H1 (cell line): ENCODE data around the gene ARSI. TPM values are rescaled to one million over a fixed set of nuclear protein-coding genes. Genes with fewer than 3 reads are reported as not detected.

Source experiments
- HDAC2 ChIP-seq, 2 experiments: fragments of 300-600 bp in 1 of 2; sonication (generic) in 1 of 2; IDR thresholded peaks; 2 replicates each; pipeline ENCODE4 v1.6.1; 2011 to 2012; ENCODE audit warnings: low read depth in 2 of 2, low read length in 2 of 2, mild to moderate bottlenecking in 2 of 2, moderate library complexity in 2 of 2, borderline replicate concordance in 1 of 2, inconsistent platforms in 1 of 2
- POLR2A ChIP-seq, 2 experiments: IDR thresholded peaks; 1 replicate in 1 of 2; 2 replicates in 1 of 2; pipeline ENCODE4 v1.6.1; 2011; ENCODE audit warnings: low read depth in 2 of 2, low read length in 2 of 2, mild to moderate bottlenecking in 2 of 2; ENCODE audit errors: control extremely low read depth in 1 of 2
- RNF2 ChIP-seq: fragments of 200-900, 300-1000 bp; sonication (generic); IDR thresholded peaks from 2 replicates; pipeline ENCODE4 v1.7.1; 2016; ENCODE audit warnings: borderline replicate concordance, low read depth, mild to moderate bottlenecking, antibody characterized with exemption, low read length; ENCODE audit not compliant: poor library complexity, severe bottlenecking; ENCODE audit errors: missing control alignments
- SP1 ChIP-seq: IDR thresholded peaks from 2 replicates; pipeline ENCODE4 v1.6.1; 2011; ENCODE audit warnings: low read depth, low read length
- polyA plus RNA-seq, 7 experiments: library from polyadenylated mRNA; depleted of rRNA in 3 of 7; stranded (reverse) in 5 of 7; unstranded in 2 of 7; fragments of >200 nt in 5 of 7; fragments of 200-250 nt in 2 of 7; gene quantifications; 1 replicate in 5 of 7; 2 replicates in 1 of 7; 4 replicates in 1 of 7; pipeline versions ENCODE4 v1.2.1 to v1.2.3, GENCODE V29; 2011 to 2013; ENCODE audit warnings: missing spikeins in 2 of 7, mixed read lengths in 2 of 7
- total RNA-seq: library from RNA; stranded (reverse); fragmentation: NEBNext Ultra II Directional; extraction: Animal tissue kit (Norgen Biotek cat#: 25700); gene quantifications from 2 replicates; pipeline ENCODE4 v1.2.1, GENCODE V29; 2021
- TF ChIP-seq, protein P1 (sequence below): IDR thresholded peaks from 2 replicates; pipeline ENCODE4 v1.6.1; 2011; ENCODE audit warnings: low read depth, mild to moderate bottlenecking, low read length; ENCODE audit not compliant: insufficient read depth
- TF ChIP-seq, protein P2 (sequence below): IDR thresholded peaks from 2 replicates; pipeline ENCODE4 v1.6.1; 2012; ENCODE audit warnings: low read length, inconsistent platforms

Gene ARSI
- total and polyA plus RNA-seq, 2 of the 8 experiments (the other 6 are each of a cell fraction or from before 2014, with no cell fraction given), result 4.5 to 6.7 TPM

DNA sequence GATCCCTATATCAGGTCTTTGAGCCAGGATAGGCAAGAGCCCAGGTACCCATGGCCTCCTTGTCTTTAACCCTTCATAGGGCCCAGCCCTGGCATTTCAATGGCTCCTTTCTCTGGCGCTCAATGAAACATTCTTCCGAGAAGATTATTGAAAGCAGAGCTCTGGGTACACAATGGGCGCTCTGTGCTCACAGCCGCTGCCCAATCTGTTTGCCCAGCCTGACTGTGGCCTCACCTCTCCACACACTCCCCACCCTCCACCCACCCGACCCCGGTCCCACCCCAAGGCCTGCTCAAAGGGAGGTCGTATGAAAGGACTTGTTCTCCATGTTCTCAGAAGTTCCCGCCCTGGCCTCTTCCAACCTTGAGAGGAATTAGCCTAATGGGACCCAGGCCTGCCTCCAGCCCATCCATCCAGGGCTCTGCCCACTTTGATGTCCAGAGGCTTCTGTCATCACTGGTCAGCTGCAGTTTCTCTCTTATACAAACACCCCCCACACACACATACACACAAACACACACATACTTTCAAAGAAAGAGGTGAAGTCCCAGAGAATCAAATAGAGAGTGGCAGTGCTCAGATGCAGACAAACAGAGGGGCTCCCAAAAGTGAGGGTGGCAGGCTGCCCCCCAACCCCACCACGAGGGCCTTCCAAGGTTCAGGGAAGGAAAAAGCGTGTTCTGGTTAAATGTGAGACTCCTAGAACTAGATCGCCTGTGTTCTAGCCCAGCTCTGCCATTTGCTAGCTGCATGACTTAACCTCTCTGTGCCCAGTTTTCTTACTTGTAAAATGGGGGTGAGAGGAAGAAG is 5.1 kb upstream of the ARSI start (continued):
- TF ChIP-seq RNF2, result no peak
- TF ChIP-seq, protein P1, sequence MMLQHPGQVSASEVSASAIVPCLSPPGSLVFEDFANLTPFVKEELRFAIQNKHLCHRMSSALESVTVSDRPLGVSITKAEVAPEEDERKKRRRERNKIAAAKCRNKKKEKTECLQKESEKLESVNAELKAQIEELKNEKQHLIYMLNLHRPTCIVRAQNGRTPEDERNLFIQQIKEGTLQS, result no peak
- TF ChIP-seq, protein P2, sequence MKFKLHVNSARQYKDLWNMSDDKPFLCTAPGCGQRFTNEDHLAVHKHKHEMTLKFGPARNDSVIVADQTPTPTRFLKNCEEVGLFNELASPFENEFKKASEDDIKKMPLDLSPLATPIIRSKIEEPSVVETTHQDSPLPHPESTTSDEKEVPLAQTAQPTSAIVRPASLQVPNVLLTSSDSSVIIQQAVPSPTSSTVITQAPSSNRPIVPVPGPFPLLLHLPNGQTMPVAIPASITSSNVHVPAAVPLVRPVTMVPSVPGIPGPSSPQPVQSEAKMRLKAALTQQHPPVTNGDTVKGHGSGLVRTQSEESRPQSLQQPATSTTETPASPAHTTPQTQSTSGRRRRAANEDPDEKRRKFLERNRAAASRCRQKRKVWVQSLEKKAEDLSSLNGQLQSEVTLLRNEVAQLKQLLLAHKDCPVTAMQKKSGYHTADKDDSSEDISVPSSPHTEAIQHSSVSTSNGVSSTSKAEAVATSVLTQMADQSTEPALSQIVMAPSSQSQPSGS, result no peak
- no peak for TF ChIP-seq HDAC2 (IDR thresholded peaks at IDR 0.05; ENCODE audit: borderline replicate concordance in 1 of 2, low read depth in 2 of 2, low read length in 2 of 2)
- no peak for TF ChIP-seq POLR2A (IDR thresholded peaks at IDR 0.05; ENCODE audit: control extremely low read depth in 1 of 2, low read depth in 2 of 2, low read length in 2 of 2)
- TF ChIP-seq SP1, result no peak
